Uterus (tissue), 2 donors: ENCODE data around the gene PHC2.

Source experiments
- CTCF ChIP-seq, 4 experiments: fragments of 200-600 bp in 2 of 4; fragments of 450-650 bp in 2 of 4; sonication (generic) in 2 of 4; IDR thresholded peaks; one replicate each; pipeline ENCODE4 v1.5.1; 2016 to 2019; ENCODE audit warnings: antibody characterized with exemption in 4 of 4, mild to moderate bottlenecking in 2 of 4, moderate library complexity in 1 of 4
- POLR2A ChIP-seq, 2 donors: fragments of 450-650 bp; IDR thresholded peaks; one replicate each; pipeline ENCODE4 v1.6.1; 2016; ENCODE audit warnings: antibody characterized with exemption in 2 of 2, mild to moderate bottlenecking in 1 of 2, moderate library complexity in 1 of 2

GRCh38 chr1:33464552-33464951, 33.7 kb upstream of the PHC2 start:
- TF ChIP-seq CTCF (IDR thresholded peaks at IDR 0.05) (no peak), POLR2A (IDR thresholded peaks at IDR 0.05) (no peak)
